ENCODE data around the gene CTNNAL1.

The CTNNAL1 gene

GRCh38 chr9:108894225-108894997 lies 118.9 kb downstream of the CTNNAL1 start:
- H3K27ac ChIP-seq, result no peak overlapping the region
- no peak overlapping the region for H3K4me3 ChIP-seq
- no peaks in the 10 kb centered on the region for H3K9me3 ChIP-seq
- peaks cover 96% of the 10 kb centered on the region for H3K36me3 ChIP-seq
- H3K4me1 ChIP-seq, result no peaks in the 10 kb centered on the region
- TF ChIP-seq Cebpa-rat (IDR thresholded peaks at IDR 0.05), result no peak
- no peak overlapping the region for H3K4me2 ChIP-seq
- no peaks in the 10 kb centered on the region for H4K20me1 ChIP-seq
- no peaks in the 10 kb centered on the region for H3K27me3 ChIP-seq
- H3K9ac ChIP-seq, result no peak overlapping the region

Data from BLaER1 (cell line).